Stimulated activated CD8-positive, alpha-beta memory T cell treated with anti-CD3 and anti-CD28 coated beads, Interleukin-7, amount 100 ng/mL, for 4 hours (primary cell): ENCODE results near the gene JMJD8.
"Not testable (repeated sequence)": the region's sequence is repeated elsewhere in the genome, so short reads cannot be mapped to it uniquely, and the experiment has no call there.

Source experiments
- DNase-seq, 2 donors: peaks; one replicate each; pipeline ENCODE4 v3.0.0-alpha.2; 2020; ENCODE audit warnings: low read depth in 2 of 2

JMJD8 gene

DNA sequence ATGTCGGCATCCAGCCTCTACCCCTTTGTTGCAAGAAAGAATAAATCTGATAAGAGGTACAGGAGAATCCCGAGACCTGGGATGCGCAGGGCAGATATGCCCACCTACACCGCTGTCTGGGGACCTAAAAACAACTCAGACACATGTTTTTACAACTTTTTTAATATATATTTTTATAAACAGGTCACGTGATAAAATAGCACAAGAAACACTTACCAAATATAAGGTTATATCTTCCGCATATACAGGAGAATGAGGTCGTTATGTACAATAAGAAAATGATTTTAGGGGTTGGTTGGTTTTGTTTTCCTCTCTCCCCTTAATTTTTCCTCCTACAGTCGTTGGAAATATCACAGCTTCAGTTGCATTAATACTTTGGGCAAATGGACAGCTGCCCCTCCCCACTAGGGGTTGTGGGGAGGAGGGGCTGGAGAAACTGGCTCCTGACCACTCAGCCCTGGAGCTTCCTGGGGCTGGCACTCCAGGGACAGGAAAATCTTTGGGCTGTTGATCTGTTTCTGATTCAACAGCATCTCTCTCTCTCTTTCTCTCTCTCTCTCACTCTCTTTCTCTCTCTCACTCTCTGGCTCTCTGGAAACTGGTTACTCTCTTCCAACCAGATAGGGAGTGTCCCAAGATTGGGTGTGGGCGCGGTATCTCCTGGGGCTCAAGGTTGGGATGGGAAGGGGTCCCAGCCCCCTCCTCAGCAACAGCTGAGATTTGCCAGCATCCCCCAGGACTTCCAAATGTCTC lies 8.4 kb upstream of the JMJD8 start:
- no peak for DNase-seq

DNA sequence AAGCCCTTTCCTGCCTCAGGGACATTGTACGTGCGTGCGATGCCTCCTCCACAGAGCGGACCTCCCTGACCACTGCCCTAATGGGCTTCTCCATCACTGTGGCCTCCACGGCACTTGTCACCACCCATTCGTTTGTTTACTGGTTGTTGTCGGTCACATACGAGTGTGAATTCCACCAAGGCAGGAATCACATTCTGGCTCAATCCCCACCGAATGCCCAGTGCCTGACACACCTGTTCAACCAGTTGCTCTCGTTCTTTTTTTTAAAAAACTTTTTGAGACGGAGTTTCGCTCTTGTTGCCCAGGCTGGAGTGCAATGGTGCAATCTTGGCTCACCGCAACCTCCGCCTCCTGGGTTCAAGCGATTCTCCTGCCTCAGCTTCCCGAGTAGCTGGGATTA lies 7.1 kb upstream of the JMJD8 start:
- DNase-seq, result not testable (repeated sequence)

DNA sequence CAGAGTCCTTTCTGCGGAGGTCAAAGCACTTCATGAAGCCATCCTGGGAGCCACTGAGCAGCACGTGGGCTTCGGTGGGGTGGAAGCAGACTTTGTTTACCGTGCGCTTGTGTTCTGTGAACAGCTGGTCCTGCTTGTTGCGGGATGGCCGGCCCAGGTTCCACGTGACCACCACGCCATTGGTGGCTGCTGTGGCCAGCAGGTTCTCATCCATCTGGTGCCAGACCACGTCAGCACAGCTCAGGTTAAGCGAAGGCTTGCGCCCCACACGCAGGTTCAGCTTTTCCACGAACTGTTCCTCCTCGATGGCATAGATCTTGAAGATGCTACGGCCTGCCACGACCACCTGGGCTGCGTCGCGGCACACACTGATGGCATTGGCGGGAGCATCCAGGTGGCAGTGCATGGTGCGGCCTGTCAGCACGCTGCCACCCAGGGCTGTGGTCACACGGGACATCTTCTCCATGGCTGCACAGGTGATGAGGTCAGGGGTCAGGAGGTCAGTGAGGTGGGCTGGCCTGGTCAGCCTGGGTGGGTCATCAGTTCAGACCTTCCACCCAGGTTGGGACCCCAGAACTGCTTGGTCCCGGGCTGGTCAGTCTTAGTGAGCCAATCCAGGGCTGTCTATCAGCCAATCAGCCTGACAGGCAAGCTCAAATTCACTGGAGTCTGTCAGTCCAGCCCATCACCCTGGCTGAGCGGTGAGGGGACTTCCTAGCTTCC lies 5.2 kb upstream of the JMJD8 start:
- DNase-seq, result no peak

- DNase-seq, result no peak
These were observed 3.4 kb upstream of the JMJD8 start for GRCh38 chr16:687499-687898.

GRCh38 chr16:686459-687260 lies 2.5 kb upstream of the JMJD8 start:
- no peak for DNase-seq

GRCh38 chr16:685967-686366 lies 1.8 kb upstream of the JMJD8 start:
- DNase-seq, result no peak

DNA sequence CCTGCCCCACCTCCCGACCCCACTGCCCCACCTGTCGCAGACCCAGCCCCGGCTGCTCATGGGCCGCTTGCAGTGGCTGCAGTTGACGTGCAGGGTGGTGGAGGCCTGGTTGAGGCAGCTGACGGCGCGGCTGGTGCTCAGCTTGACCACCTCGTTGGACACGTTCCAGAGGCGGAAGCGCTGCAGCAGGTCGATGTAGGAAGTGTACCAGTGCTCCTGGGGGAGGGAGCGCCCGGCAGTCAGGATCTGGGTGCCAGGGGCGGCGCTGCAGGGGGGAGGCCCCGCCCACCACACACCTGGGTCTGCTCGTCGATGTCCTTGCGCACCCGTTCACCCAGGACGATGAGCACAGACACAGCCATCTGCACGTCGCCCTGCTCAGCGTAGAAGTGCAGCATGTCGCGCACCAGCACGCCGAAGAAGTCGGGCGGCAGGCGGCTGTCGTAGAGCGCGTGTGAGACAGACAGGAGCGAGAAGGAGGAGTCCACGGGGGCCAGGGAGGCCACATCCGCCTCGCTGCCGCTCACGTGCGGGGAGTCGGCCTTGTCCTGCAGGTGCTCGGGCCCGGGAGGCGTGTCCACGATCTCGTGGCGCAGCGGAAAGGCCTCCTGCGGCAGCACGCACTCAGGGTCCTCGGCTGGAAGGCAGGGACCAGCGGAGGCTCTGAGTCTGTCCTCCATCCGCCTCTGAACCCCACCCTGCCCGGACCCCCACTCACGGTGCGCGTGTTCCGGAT lies 995 bp upstream of the JMJD8 start:
- no peak for DNase-seq

GRCh38 chr16:683396-684070 lies 601 bp downstream of the JMJD8 start:
- DNase-seq, result no peak

GRCh38 chr16:682493-683395 lies 1.4 kb downstream of the JMJD8 start:
- no peak for DNase-seq

DNA sequence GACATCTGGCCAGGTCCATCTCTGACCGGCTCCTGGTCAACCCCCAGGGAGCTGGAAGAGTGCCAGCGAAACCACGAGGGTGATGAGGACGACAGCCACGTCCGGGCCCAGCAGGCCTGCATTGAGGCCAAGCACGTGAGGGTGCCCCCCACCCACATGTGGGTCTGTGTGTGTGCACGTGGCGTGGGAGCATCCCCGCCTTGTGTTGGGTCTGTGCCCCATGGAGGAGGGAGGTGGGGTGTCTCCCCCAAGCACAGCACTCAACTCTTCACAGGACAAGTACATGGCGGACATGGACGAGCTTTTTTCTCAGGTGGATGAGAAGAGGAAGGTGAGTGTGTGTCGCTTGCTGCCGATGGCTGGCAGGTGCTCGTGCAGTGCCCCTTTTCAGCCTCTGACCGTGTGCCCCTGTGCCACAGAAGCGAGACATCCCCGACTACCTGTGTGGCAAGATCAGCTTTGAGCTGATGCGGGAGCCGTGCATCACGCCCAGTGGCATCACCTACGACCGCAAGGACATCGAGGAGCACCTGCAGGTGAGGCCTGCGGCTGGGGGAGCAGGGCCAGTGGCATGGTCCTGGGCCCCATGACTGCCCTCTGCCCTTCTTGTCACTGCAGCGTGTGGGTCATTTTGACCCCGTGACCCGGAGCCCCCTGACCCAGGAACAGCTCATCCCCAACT lies 2.2 kb downstream of the JMJD8 start:
- DNase-seq, result no peak

DNA sequence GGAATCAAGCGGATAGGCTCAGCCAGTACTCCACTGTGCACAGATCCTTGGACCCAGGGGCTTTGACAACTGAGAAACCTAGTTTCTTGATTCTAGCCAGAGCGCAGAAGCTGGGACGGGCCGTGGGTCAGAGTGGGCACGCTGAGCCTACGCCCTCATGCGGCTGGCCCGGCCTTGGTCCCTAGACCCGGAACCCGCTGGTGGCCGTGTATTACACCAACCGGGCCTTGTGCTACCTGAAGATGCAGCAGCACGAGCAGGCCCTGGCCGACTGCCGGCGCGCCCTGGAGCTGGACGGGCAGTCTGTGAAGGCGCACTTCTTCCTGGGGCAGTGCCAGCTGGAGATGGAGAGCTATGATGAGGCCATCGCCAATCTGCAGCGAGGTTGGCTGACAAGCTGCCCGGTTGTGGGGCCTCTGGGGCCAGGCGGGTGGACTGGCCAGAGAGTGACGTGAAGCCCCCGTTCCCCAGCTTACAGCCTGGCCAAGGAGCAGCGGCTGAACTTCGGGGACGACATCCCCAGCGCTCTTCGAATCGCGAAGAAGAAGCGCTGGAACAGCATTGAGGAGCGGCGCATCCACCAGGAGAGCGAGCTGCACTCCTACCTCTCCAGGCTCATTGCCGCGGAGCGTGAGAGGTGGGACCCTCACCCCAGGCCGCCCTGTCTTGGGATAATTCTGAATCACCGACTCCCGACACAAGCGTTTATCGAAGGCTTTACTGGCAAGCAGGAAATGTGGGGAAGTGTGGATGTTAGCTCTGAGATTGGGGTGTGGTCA lies 3.0 kb downstream of the JMJD8 start:
- DNase-seq, result no peak

DNA sequence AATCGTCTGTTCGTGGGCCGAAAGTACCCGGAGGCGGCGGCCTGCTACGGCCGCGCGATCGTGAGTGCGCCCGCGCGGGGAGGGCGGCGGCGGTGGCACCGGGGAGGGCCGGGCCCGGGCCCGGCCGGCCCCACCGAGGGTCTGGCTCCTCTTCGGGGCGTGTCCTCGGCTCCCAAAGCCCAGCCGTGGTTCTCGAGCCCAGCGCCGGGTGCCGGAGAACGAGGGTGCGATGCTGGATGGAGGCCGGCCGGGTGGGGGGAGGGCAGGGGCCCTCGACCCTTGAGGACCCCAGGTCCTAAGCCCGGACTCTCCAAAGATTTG lies 3.5 kb downstream of the JMJD8 start:
- DNase-seq, result no peak

DNA sequence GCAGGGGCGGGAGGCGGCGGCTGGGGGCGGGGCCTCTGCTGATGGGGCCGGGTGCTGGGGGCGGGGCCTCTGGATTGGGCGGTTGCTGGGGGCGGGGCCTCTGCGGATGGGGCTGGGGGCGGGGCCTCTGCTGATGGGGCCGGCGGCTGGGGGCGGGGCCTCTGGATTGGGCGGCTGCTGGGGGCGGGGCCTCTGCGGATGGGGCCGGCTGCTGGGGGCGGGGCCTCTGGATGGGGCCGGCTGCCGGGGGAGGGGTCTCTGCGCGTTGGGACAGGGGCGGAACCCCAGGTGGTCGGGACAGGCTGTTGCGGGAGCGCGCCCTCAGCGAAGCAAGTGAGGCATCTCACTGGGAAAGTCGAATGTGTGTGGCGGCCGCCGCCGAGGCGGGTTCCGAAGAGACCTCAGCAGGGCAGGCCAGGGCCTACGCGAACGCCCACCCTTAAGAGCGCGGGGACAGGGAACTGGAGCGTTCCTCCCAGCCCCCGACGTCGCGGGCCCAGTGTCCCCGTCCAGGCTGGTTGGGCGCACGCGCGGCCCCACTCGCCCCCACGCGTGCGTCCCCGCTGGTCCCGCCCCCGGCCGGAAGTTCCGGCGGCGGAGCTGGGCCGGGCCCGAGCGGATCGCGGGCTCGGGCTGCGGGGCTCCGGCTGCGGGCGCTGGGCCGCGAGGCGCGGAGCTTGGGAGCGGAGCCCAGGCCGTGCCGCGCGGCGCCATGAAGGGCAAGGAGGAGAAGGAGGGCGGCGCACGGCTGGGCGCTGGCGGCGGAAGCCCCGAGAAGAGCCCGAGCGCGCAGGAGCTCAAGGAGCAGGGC lies 4.1 kb downstream of the JMJD8 start, which contains the start of gene STUB1:
TSS of gene STUB1 (plus strand) at position 597 of the 811 bp plus-strand sequence. CDS start at position 713, 116 bp downstream.
- peak; percentile 74 to 85 for DNase-seq

DNA sequence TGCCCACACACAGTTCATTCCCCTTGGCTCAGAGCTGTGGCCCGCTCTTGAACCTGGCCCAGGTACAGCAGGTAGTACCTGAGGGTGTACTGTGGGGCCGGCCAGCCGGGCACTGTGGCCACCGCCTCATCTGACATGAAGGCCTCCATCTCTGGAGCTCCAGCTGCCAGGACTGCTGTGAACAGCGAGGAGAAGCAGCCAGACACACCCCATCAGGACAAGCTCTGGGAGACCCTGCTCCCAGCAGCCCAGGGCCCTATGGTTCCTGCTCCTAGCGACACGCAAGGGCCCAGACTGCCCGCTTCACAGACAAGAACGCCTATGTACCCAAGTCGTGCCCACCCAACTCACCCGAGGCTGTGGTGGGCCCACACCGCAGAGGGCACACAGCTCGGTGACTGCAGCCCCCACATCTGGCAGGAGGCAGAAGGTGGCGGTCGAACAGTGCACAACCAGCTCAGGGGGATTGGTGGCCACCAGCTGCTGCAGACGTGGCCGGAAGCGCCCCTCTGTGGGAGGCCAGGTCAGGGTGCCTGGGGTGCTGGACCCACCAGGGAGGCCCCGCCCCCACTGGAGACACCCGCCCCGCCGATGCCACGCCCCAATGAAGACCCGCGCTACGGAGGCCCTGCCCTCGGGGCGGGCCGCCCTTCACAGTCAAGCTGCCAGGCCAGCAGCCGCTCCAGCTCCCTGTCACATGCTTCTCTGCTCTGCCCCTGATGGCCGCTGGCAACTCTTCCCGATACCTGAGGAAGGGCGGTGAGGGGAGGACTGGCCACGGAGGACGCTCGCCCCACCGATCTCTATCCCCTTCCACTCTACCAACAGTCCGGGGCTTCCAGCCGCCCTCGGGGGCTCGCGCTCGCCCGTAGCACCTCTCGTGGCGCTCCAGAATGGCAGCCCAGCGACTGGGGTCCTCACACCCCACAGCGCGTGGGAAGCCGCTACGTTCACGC lies 5.0 kb downstream of the JMJD8 start:
- DNase-seq, result peak in 1 of 2 donors; percentile 43

GRCh38 chr16:678209-678857 lies 5.8 kb downstream of the JMJD8 start:
- no peak for DNase-seq
